ENCODE data around the gene NXT1.

DNA sequence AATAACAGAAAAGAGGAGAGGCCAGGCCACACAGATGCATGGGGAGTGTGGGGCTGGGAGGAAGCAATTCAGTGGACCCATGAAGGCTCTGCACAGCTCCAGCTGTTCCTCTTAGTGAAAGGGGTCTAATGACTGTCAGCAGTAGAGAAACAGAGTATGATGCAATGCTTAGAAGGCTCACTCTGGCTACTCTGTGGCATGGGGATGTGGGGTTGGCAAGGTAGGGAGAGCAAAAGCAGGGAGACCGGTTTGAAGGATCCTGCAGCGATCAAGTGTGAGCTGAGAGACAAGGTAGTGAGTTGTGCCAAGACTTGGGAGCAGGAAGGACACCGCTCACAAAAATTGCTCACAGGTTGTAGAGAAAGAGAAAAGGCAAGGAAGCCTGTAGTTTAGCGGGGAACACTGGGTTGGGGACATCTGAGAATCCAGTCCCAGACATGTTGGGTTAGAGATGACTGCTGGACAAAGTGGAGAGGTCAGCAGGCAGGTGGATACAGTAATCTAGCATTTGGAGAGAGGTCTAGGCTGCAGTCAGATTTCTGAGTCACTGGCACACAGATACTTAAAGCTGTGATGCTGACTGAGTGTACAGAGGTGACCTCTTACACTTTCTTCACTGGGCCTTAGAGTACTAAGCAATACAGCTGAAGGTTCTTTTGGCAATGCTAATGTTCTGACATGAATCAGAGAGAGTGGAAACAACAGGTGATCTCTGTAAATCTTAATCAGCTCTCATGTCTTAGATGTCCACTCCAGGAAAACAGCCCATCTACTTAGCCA lies 43.6 kb downstream of the NXT1 start:
- TF ChIP-seq, protein P1, sequence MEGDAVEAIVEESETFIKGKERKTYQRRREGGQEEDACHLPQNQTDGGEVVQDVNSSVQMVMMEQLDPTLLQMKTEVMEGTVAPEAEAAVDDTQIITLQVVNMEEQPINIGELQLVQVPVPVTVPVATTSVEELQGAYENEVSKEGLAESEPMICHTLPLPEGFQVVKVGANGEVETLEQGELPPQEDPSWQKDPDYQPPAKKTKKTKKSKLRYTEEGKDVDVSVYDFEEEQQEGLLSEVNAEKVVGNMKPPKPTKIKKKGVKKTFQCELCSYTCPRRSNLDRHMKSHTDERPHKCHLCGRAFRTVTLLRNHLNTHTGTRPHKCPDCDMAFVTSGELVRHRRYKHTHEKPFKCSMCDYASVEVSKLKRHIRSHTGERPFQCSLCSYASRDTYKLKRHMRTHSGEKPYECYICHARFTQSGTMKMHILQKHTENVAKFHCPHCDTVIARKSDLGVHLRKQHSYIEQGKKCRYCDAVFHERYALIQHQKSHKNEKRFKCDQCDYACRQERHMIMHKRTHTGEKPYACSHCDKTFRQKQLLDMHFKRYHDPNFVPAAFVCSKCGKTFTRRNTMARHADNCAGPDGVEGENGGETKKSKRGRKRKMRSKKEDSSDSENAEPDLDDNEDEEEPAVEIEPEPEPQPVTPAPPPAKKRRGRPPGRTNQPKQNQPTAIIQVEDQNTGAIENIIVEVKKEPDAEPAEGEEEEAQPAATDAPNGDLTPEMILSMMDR (conservative IDR thresholded peaks at IDR 0.05 in 1 of 2, IDR thresholded peaks at IDR 0.05 in 1 of 2; ENCODE audit: extremely low read depth in 1 of 2, insufficient read depth in 1 of 2, low read depth in 1 of 2, low read length in 2 of 2): no peak
- no peak for TF ChIP-seq EZH2 (IDR thresholded peaks at IDR 0.05; ENCODE audit: borderline replicate concordance, low read length)
